Inflammatory macrophage (primary cell): ENCODE data around the gene MYOM1.
A peak's percentile ranks its signal among the peaks of the same experiment; 100 is the strongest.
"Not testable (repeated sequence)": the region's sequence is repeated elsewhere in the genome, so short reads cannot be mapped to it uniquely, and the experiment has no call there.

Experiments used
- DNase-seq, 2 donors: peaks; one replicate each; pipeline ENCODE4 v3.0.0-alpha.2; 2020 to 2022

Gene MYOM1

GRCh38 chr18:3218819-3219218 lies 949 bp downstream of the MYOM1 start:
- no peak for DNase-seq

GRCh38 chr18:3217948-3218647 lies 1.7 kb downstream of the MYOM1 start:
- DNase-seq = no peak

GRCh38 chr18:3216987-3217386 lies 2.8 kb downstream of the MYOM1 start:
- DNase-seq = no peak

DNA sequence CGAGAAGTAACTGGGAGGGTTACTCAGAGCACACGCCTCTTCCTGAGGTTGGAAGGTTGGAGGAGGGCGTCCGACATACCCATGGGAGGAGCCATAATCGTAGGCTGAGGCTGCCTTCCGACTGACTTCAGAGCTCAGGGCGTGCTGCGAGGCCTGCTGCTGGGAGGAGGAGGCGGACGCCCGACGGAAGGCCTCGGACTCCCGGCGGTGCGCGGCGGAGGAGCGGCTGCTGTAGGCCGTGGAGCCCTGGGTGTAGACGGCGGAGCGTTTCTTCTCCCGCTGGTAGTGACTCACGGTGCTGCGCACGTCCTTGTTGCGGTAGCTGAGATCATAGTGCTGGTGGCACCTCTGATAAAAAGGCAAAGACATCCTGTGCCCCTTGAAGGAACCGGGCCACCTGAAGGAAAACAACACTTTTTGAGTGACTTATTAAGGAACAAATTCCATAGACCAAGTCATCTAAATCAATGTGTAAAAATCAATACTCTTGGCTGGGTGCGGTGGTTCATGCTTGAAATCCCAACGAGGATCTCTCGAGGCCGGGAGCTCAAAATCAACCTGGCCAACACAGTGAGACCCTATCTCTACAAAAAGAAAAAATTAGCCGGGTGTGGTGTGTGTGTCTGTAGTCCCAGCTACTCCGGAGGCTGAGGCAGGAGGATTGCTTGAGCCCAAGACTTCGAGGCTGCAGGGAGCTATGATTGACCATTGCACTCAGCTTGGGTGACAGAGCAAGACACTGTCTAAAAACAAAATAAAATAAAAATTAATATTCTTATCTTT lies 4.7 kb downstream of the MYOM1 start:
- DNase-seq = no peak

GRCh38 chr18:3213300-3214059 lies 6.3 kb downstream of the MYOM1 start:
- DNase-seq = no peak

GRCh38 chr18:3212657-3213056 lies 7.1 kb downstream of the MYOM1 start:
- DNase-seq = no peak

- DNase-seq = no peak
These were observed 8.4 kb downstream of the MYOM1 start for GRCh38 chr18:3211236-3211992.

GRCh38 chr18:3209859-3210569 lies 9.8 kb downstream of the MYOM1 start:
- DNase-seq = no peak

- DNase-seq = no peak
These were observed 12.2 kb downstream of the MYOM1 start for GRCh38 chr18:3207565-3207964.

DNA sequence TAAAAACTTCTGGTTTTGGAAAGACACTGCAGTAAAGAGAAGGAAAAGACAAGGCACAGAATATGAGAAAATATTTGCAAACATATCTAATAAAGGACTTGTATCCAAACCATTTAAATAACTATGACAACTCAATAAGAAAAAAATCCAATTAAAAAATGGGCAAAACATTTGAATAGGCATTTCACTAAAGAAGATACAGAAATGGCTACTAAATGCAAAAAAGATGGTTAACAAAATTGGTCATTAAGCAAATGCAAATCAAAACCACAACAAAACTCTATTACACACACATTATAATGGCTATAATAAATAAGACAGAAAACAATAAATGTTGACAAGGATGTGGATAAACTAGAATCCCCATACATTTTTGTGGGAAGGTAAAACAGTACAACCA lies 14.5 kb downstream of the MYOM1 start:
- DNase-seq = no peak

DNA sequence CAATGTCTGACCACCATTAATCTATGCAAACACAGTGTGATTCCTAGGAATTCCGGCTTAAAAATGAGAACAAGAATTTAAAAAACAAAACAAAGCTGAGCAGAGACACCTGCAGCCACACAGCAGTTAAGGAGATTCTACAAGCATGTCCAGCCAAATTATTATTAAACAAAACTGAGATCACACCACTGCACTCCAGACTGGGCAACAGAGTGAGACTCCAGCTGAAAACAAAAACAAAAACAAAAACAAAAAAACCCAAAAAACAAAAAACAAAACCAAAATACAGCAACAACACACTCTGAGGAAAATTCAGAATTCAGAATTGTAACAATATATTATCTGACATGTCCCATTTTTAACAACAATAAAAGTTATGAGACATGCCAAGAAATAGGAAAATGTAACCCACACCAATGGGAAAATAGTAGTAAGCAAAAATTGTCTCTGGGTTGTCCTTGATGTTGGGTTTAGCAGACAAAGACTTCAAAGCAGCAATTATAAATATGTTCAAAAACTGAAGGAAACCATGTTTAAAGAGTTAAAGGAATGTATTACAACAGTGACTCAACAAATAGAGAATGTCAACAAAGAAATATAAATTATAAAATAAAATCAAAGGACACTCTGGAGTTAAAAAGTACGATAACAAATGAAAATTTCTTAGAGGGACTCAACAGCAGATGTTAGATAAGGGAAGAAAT lies 19.7 kb downstream of the MYOM1 start:
- no peak for DNase-seq

DNA sequence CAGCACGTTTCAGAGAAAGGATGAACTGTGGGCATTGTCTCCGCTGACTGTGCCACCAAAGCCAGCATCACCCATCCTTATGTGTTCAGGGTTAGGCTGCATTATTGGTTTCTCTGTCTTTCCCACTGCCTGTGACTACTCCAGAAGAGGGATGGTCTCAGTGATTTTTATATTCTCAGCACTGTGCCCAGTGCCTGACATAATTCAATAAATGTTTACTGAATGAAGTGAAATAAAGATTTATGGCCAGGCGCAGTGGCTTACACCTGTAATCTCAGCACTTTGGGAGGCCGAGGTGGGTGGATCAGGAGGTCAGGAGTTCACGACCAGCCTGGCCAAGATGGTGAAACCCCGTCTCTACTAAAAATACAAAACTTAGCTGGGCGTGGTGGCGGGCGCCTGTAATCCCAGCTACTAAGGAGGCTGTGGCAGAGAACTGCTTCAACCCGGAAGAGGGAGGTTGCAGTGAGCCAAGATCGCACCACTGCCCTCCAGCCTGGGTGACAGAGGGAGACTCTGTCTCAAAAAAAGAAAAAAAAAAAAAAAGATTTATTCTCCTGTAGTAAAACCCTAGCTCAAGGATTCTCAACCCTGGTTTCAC lies 21.4 kb downstream of the MYOM1 start:
- not testable (repeated sequence) for DNase-seq

- no peak for DNase-seq
These were observed 24.7 kb downstream of the MYOM1 start for GRCh38 chr18:3194947-3195612.

DNA sequence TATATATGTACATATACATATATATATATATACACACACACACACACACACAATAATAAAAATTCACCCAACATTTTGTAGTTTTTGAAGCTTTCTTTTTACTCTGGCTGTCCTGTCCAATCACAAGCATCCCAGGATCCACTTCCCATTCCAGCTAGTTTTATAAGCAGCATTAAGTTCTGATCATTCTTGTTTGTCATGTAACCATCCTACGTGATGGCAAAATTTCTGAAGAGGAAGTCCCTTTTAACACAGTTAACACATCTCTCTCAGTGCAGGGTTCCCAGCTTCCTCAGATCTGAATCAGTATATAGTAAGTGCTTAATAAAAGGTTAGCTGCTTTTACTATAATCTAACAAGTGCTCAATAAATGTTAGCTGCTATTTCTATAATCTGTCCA lies 26.4 kb downstream of the MYOM1 start:
- peak; percentile 62 to 73 for DNase-seq

DNA sequence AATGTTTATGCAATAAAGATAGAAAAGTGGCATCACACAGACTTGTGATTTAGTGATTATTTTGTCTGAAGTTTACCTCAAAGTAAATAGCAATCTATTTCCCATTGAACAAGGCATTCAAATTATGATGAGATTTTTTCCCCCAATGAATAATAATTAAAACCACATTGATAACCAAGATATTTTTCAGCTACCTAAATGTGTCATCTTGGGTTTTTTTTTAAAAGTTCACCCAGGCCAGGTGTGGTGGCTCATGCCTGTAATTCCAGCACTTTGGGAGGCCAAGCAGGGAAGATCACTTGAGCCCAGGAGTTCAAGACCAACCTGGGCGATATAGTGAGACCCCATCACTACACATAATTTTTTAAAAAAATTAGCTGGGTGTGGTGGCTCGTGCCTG lies 27.0 kb downstream of the MYOM1 start:
- DNase-seq = no peak

DNA sequence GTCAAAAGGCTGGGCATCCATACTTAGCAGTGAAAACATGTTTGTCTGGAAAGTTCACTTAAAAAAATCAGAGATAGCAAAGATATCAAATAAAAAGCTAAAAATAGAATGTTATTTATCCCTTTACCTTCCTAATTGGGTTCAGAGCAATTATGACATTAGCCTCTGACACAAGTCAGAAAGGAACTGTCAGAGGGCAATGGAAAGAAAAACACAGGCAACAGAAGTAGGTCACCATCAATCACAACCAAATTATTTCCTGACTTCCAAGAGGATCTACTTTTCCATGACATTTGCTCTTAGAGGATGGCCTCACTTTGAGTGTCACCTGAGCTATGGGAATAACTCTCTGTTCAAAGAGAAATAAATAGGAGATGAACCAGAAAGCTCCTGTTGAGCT lies 27.5 kb downstream of the MYOM1 start:
- DNase-seq = no peak

- DNase-seq = no peak
These were observed 29.2 kb downstream of the MYOM1 start for GRCh38 chr18:3190610-3191009.

GRCh38 chr18:3189884-3190283 lies 29.9 kb downstream of the MYOM1 start:
- DNase-seq = no peak

- no peak for DNase-seq
These were observed 32.8 kb downstream of the MYOM1 start for GRCh38 chr18:3186678-3187658.
